Measurements from ENCODE around the gene G3BP2. TPM values are rescaled to one million over a fixed set of nuclear protein-coding genes. Genes with fewer than 3 reads are reported as not detected.

G3BP2 gene
- total RNA-seq, 3 donors from 2014 or later = 144 to 149 (median 149) TPM

GRCh38 chr4:75630174-75630936 lies 42.9 kb downstream of the G3BP2 start, which contains the start of gene CDKL2:
Gene CDKL2, minus strand, starts transcription at chr4:75630528. Its CDS starts 4,540 bp downstream, at chr4:75625988.
- peak; percentile 99 for ATAC-seq

GRCh38 chr4:75629239-75629638 lies 44.0 kb downstream of the G3BP2 start:
- no peak for ATAC-seq

More at GRCh38 chr4:75630174-75630936, 42.9 kb downstream of the G3BP2 start, which contains the start of gene CDKL2:
- TF ChIP-seq CTCF (IDR thresholded peaks at IDR 0.05) = no peak
- Histone ChIP-seq H3K36me3 (ENCODE audit: low read depth) (no peaks in the 10 kb centered on the region), H3K4me1 (ENCODE audit: low read depth) (no peaks in the 10 kb centered on the region), H3K4me3 (peak within 1 kb of the TSS; percentile 23), H3K9me3 (no peaks in the 10 kb centered on the region)
- intact Hi-C loops (cut with DNase I, micrococcal nuclease) = no loop called here
- DNase-seq = peak; percentile 96 to 98 (median 97)

GRCh38 chr4:75623026-75623425 lies 50.2 kb downstream of the G3BP2 start:
- no peak for DNase-seq
- H3K4me1 ChIP-seq (ENCODE audit: low read depth) = no peaks in the 10 kb centered on the region
- H3K9me3 ChIP-seq = no peaks in the 10 kb centered on the region
- intact Hi-C loops (cut with DNase I, micrococcal nuclease) = no loop called here
- no peak for ATAC-seq
- H3K36me3 ChIP-seq (ENCODE audit: low read depth) = no peaks in the 10 kb centered on the region
- H3K4me3 ChIP-seq = no peak overlapping the region
- TF ChIP-seq CTCF (IDR thresholded peaks at IDR 0.05) = no peak

More at GRCh38 chr4:75629239-75629638, 44.0 kb downstream of the G3BP2 start:
- TF ChIP-seq CTCF (IDR thresholded peaks at IDR 0.05) = no peak
- Histone ChIP-seq H3K4me3 (no peak overlapping the region), H3K9me3 (no peaks in the 10 kb centered on the region), H3K4me1 (ENCODE audit: low read depth) (no peaks in the 10 kb centered on the region), H3K36me3 (ENCODE audit: low read depth) (no peaks in the 10 kb centered on the region)
- no peak for DNase-seq
- intact Hi-C loops (cut with DNase I, micrococcal nuclease) = no loop called here

- no peaks in the 10 kb centered on the region for H3K4me1 ChIP-seq (ENCODE audit: low read depth)
- H3K36me3 ChIP-seq (ENCODE audit: low read depth) = no peaks in the 10 kb centered on the region
- H3K9me3 ChIP-seq = no peaks in the 10 kb centered on the region
- DNase-seq (no peak), ATAC-seq (no peak)
- TF ChIP-seq CTCF (IDR thresholded peaks at IDR 0.05) = no peak
- no peak overlapping the region for H3K4me3 ChIP-seq
- intact Hi-C loops (cut with DNase I, micrococcal nuclease) = no loop called here
These were observed 51.5 kb downstream of the G3BP2 start for GRCh38 chr4:75621715-75622114.

GRCh38 chr4:75612306-75612705 lies 60.9 kb downstream of the G3BP2 start:
- intact Hi-C loops (cut with DNase I, micrococcal nuclease) = no loop called here

More at GRCh38 chr4:75612306-75612705, 60.9 kb downstream of the G3BP2 start:
- DNase-seq (no peak), ATAC-seq (no peak)
- TF ChIP-seq CTCF (IDR thresholded peaks at IDR 0.05) = no peak
- Histone ChIP-seq H3K36me3 (ENCODE audit: low read depth) (no peaks in the 10 kb centered on the region), H3K4me1 (ENCODE audit: low read depth) (no peaks in the 10 kb centered on the region), H3K9me3 (no peaks in the 10 kb centered on the region), H3K4me3 (no peak overlapping the region)

Measured in mucosa of descending colon (tissue), 3 donors.